HCT116 (cell line): ENCODE measurements around the gene RXRA. TPM values are rescaled to one million over a fixed set of nuclear protein-coding genes. Genes with fewer than 3 reads are reported as not detected.

Experiments used
- ATAC-seq: fragments of 200-7000 bp; cut with Tn5 transposase; 2 replicates; pipeline ENCODE4 v1.9.1; 2020; ENCODE audit warnings: mild to moderate bottlenecking, moderate library complexity
- BruUV-seq: library from RNA; stranded (reverse); fragments of 400-500 nt; replicated peaks from 2 replicates; lab custom pipeline; 2021; lab: Mats Ljungman, UMichigan
- CTCF ChIA-PET: fragments of 300-600 bp; sonication (Branson Sonifier 250); formaldehyde crosslinking; loops from one replicate; lab custom pipeline; 2021; ENCODE audit warnings: antibody characterized with exemption; lab: Charles Lee
- POLR2A ChIA-PET: fragments of 300-600, 350-600 bp; sonication (Branson Sonifier 250); formaldehyde crosslinking; loops from one replicate; lab custom pipeline; 2021; ENCODE audit warnings: antibody characterized with exemption; lab: Charles Lee
- RAD21 ChIA-PET, 2 experiments: fragments of 300-600 bp; sonication (Branson Sonifier 250); formaldehyde crosslinking; loops; one replicate each; lab custom pipeline; 2023; ENCODE audit warnings: low total read pairs in 2 of 2; ENCODE audit not compliant: uncharacterized antibody in 2 of 2, unreplicated experiment in 2 of 2, low non-redundant PET in 1 of 2; lab: Charles Lee
- DNase-seq: peaks from one replicate; pipeline ENCODE4 v3.0.0-alpha.2; 2010; ENCODE audit warnings: low read depth, low spot score
- H2AFZ ChIP-seq: fragments of 200-600 bp; shearing (Covaris generic), sonication (generic); 2 replicates; pipeline ENCODE4 v1.6.1; 2017; ENCODE audit warnings: low read depth, mixed run types, mixed read lengths, antibody characterized with exemption, low read length; ENCODE audit not compliant: poor library complexity, severe bottlenecking
- H3K27ac ChIP-seq: 2 replicates; pipeline ENCODE4 v1.5.1; 2012; ENCODE audit warnings: low read depth, low read length
- H3K27me3 ChIP-seq: fragments of 200-600 bp; sonication (generic); 2 replicates; pipeline ENCODE4 v1.6.1; 2016; ENCODE audit warnings: mixed run types, low read length, mixed read lengths; ENCODE audit not compliant: insufficient read depth
- H3K36me3 ChIP-seq, 2 experiments: fragments of 200-500 bp in 1 of 2; fragments of 200-600 bp in 1 of 2; sonication (Bioruptor generic) in 1 of 2; sonication (generic) in 1 of 2; 2 replicates each; pipeline versions ENCODE4 v1.5.1 to v1.6.1; 2014 to 2016; ENCODE audit warnings: low read length in 2 of 2, inconsistent platforms in 1 of 2, mixed read lengths in 1 of 2, mixed run types in 1 of 2; ENCODE audit not compliant: insufficient read depth in 2 of 2, control insufficient read depth in 1 of 2
- H3K4me1 ChIP-seq, 2 experiments: fragments of 200-600 bp in 1 of 2; sonication (generic) in 1 of 2; 2 replicates each; pipeline versions ENCODE4 v1.5.1 to v1.6.1; 2012 to 2017; ENCODE audit warnings: low read length in 2 of 2, inconsistent platforms in 1 of 2, mild to moderate bottlenecking in 1 of 2, mixed read lengths in 1 of 2, mixed run types in 1 of 2, moderate library complexity in 1 of 2; ENCODE audit not compliant: insufficient read depth in 2 of 2, control insufficient read depth in 1 of 2
- H3K4me2 ChIP-seq: fragments of 200-600 bp; sonication (generic); 2 replicates; pipeline ENCODE4 v1.6.1; 2017; ENCODE audit warnings: mixed run types, low read length, mixed read lengths
- H3K4me3 ChIP-seq, 2 experiments: fragments of 200-600 bp in 1 of 2; sonication (generic) in 1 of 2; replicated peaks in 1 of 2; 2 replicates each; pipeline ENCODE4 v1.5.1; 2011 to 2016; ENCODE audit warnings: low read length in 2 of 2, control low read depth in 1 of 2, low read depth in 1 of 2, mild to moderate bottlenecking in 1 of 2, mixed read lengths in 1 of 2, mixed run types in 1 of 2
- H3K79me2 ChIP-seq: fragments of 200-600 bp; sonication (generic); 2 replicates; pipeline ENCODE4 v1.6.1; 2017; ENCODE audit warnings: mild to moderate bottlenecking, mixed run types, low read length, moderate library complexity, mixed read lengths; ENCODE audit not compliant: insufficient read depth
- H3K9ac ChIP-seq: fragments of 200-600 bp; sonication (generic); 2 replicates; pipeline ENCODE4 v1.6.1; 2016; ENCODE audit warnings: low read length, mixed read lengths
- H3K9me2 ChIP-seq: fragments of 200-600 bp; sonication (generic), shearing (Covaris generic); 2 replicates; pipeline ENCODE4 v1.6.1; 2017; ENCODE audit warnings: mixed run types, mild to moderate bottlenecking, moderate library complexity; ENCODE audit not compliant: insufficient read depth
- H3K9me3 ChIP-seq, 2 experiments: fragments of 200-500 bp in 1 of 2; fragments of 200-600 bp in 1 of 2; sonication (Bioruptor generic) in 1 of 2; sonication (generic) in 1 of 2; 2 replicates each; pipeline ENCODE4 v1.6.1; 2014 to 2017; ENCODE audit warnings: low read length in 2 of 2, mixed read lengths in 2 of 2, inconsistent platforms in 1 of 2, low read depth in 1 of 2, mild to moderate bottlenecking in 1 of 2, mixed run types in 1 of 2, moderate library complexity in 1 of 2; ENCODE audit not compliant: control insufficient read depth in 1 of 2, insufficient read depth in 1 of 2
- H4K20me1 ChIP-seq: fragments of 200-600 bp; sonication (generic), shearing (Covaris generic); 2 replicates; pipeline ENCODE4 v1.6.1; 2017; ENCODE audit warnings: mixed run types, mild to moderate bottlenecking, moderate library complexity; ENCODE audit not compliant: insufficient read depth
- ATF3 ChIP-seq: IDR thresholded peaks from 2 replicates; pipeline ENCODE4 v1.6.1; 2012
- CTCF ChIP-seq, 3 experiments: fragments of 200-600 bp in 1 of 3; sonication (generic) in 1 of 3; IDR thresholded peaks in 2 of 3; conservative IDR thresholded peaks in 1 of 3; 2 replicates each; pipeline ENCODE4 v1.5.1; 2012 to 2017; ENCODE audit warnings: low read depth in 2 of 3, low read length in 2 of 3, antibody characterized with exemption in 1 of 3, borderline replicate concordance in 1 of 3, control low read depth in 1 of 3, mild to moderate bottlenecking in 1 of 3, mixed read lengths in 1 of 3, mixed run types in 1 of 3, moderate library complexity in 1 of 3; ENCODE audit not compliant: insufficient read depth in 1 of 3
- EGR1 ChIP-seq: IDR thresholded peaks from 2 replicates; pipeline ENCODE4 v1.6.1; 2012; ENCODE audit warnings: low read depth
- EZH2phosphoT487 ChIP-seq: fragments of 200-600 bp; IDR thresholded peaks from 2 replicates; pipeline ENCODE4 v1.6.1; 2018; ENCODE audit warnings: antibody characterized with exemption, borderline replicate concordance
- JUND ChIP-seq: IDR thresholded peaks from 2 replicates; pipeline ENCODE4 v1.6.1; 2012
- POLR2A ChIP-seq: IDR thresholded peaks from 2 replicates; pipeline ENCODE4 v1.7.0; 2011; ENCODE audit warnings: borderline replicate concordance; ENCODE audit not compliant: insufficient read depth, insufficient read length; ENCODE audit errors: extremely low read depth
- POLR2AphosphoS5 ChIP-seq: IDR thresholded peaks from 2 replicates; pipeline ENCODE4 v1.6.1; 2011; ENCODE audit warnings: mild to moderate bottlenecking, low read depth, low read length, moderate library complexity
- RAD21 ChIP-seq: IDR thresholded peaks from 2 replicates; pipeline ENCODE4 v1.6.1; 2012; ENCODE audit warnings: low read depth, mild to moderate bottlenecking
- SIN3A ChIP-seq: IDR thresholded peaks from 2 replicates; pipeline ENCODE4 v1.6.1; 2012; ENCODE audit warnings: low read depth
- SRF ChIP-seq: IDR thresholded peaks from 2 replicates; pipeline ENCODE4 v1.6.1; 2012; ENCODE audit warnings: low read depth
- TCF7L2 ChIP-seq: IDR thresholded peaks from 2 replicates; pipeline ENCODE4 v1.7.0; 2011; ENCODE audit warnings: borderline replicate concordance, inconsistent platforms; ENCODE audit not compliant: insufficient read depth, insufficient read length; ENCODE audit errors: extremely low read depth
- ZBTB33 ChIP-seq: IDR thresholded peaks from 2 replicates; pipeline ENCODE4 v1.6.1; 2011; ENCODE audit warnings: mild to moderate bottlenecking, low read length, moderate library complexity; ENCODE audit not compliant: insufficient replicate concordance; ENCODE audit errors: extremely low read depth
- ZNF274 ChIP-seq: fragments of 200-500 bp; sonication (Bioruptor generic); IDR thresholded peaks from 2 replicates; pipeline ENCODE4 v1.6.1; 2014; ENCODE audit warnings: mild to moderate bottlenecking, low read depth, low read length, inconsistent platforms
- intact Hi-C: fragments of 100-400 bp; cut with micrococcal nuclease; formaldehyde crosslinking; loops from 2 replicates; pipeline ENCODE4 v1.10.0; 2022
- total RNA-seq: library from RNA; stranded (reverse); gene quantifications from one replicate; pipeline ENCODE4 v1.2.1, GENCODE V29; 2021; ENCODE audit not compliant: unreplicated experiment
- TF ChIP-seq, protein P1 (sequence below): IDR thresholded peaks from 2 replicates; pipeline ENCODE4 v1.6.1; 2012

Gene RXRA
- total RNA-seq, 1 experiment from 2014 or later = 43.9 TPM

DNA sequence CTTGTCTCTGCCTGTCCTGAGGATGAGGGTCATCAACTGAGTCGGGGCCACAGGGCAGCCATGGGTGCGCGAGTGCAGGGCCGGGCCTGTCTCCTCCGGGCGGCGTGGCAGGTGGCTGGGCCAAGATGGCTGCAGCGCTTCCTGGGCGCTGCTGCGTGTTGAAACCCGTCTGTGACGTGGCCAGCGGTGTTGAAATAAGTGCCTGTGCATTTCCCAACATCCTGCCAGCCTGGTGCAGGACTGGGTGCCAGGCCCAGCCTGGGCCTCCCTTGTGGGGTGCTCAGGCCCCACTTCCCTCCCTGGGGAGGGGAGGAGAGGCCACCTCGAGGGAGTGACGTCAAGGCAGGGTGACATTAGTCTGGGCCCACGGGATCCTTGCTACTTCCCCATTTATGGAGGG, 45.5 kb downstream of the RXRA start:
- no peak overlapping the region for H3K4me3 ChIP-seq
- DNase-seq (no peak), ATAC-seq (no peak)
- no peak overlapping the region for H2AFZ ChIP-seq
- ChIA-PET CTCF (no interaction called here), POLR2A (no interaction called here), RAD21 (no interaction called here)
- no peak overlapping the region for H3K4me2 ChIP-seq
- intact Hi-C loops = no loop called here
- H3K9me3 ChIP-seq = no peaks in the 10 kb centered on the region
- H3K79me2 ChIP-seq = peaks cover 80% of the 10 kb centered on the region
- H4K20me1 ChIP-seq = no peaks in the 10 kb centered on the region
- H3K27ac ChIP-seq = no peak overlapping the region
- no peaks in the 10 kb centered on the region for H3K9me2 ChIP-seq
- no TSS peak for BruUV-seq
- peaks cover 15 to 46% of the 10 kb centered on the region in 2 experiments for H3K4me1 ChIP-seq
- H3K36me3 ChIP-seq = no peaks in the 10 kb centered on the region
- H3K27me3 ChIP-seq = no peaks in the 10 kb centered on the region
- TF ChIP-seq POLR2A (no peak), SIN3A (no peak), EZH2phosphoT487 (no peak), ZNF274 (no peak), POLR2AphosphoS5 (no peak), ZBTB33 (no peak), SRF (no peak), ATF3 (no peak), CTCF (IDR thresholded peaks at IDR 0.05 in 2 of 3, conservative IDR thresholded peaks at IDR 0.05 in 1 of 3; ENCODE audit: borderline replicate concordance in 1 of 3, insufficient read depth in 1 of 3, low read depth in 2 of 3, low read length in 2 of 3) (no peak), JUND (no peak), RAD21 (no peak), EGR1 (no peak), TCF7L2 (no peak)
- TF ChIP-seq, protein P1, sequence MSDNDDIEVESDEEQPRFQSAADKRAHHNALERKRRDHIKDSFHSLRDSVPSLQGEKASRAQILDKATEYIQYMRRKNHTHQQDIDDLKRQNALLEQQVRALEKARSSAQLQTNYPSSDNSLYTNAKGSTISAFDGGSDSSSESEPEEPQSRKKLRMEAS = no peak
- H3K9ac ChIP-seq = no peak overlapping the region
